ENCODE data around the gene FBXL14.

DNA sequence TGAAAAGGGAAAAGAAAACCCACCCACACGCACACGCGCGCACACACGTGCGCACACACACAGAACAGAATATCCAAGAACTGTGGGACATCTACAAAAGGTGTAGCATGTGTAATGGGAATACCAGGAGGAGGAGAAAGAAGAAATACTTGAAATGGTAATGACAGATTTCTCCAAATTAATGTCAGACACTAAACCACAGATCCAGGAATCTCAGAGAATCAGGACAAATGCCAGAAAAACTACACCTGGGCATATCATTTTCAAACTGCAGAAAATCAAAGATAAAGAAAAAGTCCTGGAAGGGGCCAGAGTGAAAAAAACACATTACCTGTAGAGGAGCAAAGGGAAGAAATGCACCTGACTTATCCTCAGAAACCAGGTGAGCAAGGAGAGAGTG, 26.5 kb downstream of the FBXL14 start:
- TF ChIP-seq, protein P1, sequence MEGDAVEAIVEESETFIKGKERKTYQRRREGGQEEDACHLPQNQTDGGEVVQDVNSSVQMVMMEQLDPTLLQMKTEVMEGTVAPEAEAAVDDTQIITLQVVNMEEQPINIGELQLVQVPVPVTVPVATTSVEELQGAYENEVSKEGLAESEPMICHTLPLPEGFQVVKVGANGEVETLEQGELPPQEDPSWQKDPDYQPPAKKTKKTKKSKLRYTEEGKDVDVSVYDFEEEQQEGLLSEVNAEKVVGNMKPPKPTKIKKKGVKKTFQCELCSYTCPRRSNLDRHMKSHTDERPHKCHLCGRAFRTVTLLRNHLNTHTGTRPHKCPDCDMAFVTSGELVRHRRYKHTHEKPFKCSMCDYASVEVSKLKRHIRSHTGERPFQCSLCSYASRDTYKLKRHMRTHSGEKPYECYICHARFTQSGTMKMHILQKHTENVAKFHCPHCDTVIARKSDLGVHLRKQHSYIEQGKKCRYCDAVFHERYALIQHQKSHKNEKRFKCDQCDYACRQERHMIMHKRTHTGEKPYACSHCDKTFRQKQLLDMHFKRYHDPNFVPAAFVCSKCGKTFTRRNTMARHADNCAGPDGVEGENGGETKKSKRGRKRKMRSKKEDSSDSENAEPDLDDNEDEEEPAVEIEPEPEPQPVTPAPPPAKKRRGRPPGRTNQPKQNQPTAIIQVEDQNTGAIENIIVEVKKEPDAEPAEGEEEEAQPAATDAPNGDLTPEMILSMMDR (IDR thresholded peaks at IDR 0.05), result no peak
- TF ChIP-seq POLR2AphosphoS5 (IDR thresholded peaks at IDR 0.05), result no peak

All from esophagus muscularis mucosa (tissue), 3 donors.